NB4 (cell line): ENCODE measurements around the gene THAP10.

Experiments used
- CTCF ChIP-seq: IDR thresholded peaks from one replicate; pipeline ENCODE4 v1.5.1; 2012; ENCODE audit warnings: low read depth, low read length
- POLR2A ChIP-seq: IDR thresholded peaks from 2 replicates; pipeline ENCODE4 v1.6.1; 2011; ENCODE audit warnings: mild to moderate bottlenecking; ENCODE audit not compliant: insufficient read length; ENCODE audit errors: extremely low read depth

- no peak for TF ChIP-seq CTCF
- no peak for TF ChIP-seq POLR2A
Observed at GRCh38 chr15:70856177-70856883, 35.9 kb downstream of the THAP10 start.
